ENCODE results near the gene TBCK.

The TBCK gene

DNA sequence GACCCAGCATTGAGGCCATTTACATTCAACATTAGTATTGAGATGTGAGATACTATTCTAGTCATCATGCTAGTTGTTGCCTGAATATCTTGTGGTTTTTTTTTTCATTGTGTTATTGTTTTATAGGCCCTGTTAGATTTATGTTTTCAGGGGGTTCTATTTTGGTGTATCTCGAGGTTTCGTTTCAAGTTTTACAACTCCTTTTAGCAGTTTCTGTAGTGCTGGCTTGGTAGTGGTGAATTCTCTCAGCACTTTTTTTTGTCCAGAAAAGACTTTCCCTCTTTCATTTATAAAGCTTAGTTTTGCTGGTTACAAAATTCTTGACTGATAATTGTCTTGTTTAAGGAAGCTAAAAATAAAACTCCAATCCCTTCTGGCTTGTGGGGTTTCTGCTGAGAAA, 305.2 kb downstream of the TBCK start:
- DNase-seq (ENCODE audit: low spot score in 2 of 2) = no peak
- Histone ChIP-seq H3K4me1 (no peaks in the 10 kb centered on the region), H3K4me3 (no peak overlapping the region), H3K9me3 (no peaks in the 10 kb centered on the region), H3K27me3 (ENCODE audit: low read depth) (no peaks in the 10 kb centered on the region), H3K36me3 (replicated peaks) (no peaks in the 10 kb centered on the region)
- in situ Hi-C loops (cut with MboI; ENCODE audit: low sequenced_read_pairs) = no loop called here

DNA sequence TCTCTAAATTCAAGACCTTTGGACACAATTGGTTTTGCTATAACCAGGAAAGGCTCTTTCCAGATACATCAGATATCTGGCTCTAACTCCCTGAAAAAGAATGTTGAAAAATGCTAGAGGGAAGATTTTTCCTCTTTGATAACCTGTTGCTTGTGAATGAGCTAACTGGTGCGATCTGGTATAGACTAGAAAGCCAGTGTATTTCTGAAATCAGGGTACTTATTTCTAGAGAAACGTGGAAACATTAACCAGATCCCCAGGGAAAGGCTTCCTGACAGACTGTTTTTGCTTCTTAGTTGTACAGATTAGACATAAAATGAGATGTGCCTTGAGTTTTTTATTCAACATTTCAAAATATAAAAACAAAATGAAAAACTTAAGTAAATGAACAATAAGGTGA, 313.0 kb downstream of the TBCK start:
- no peaks in the 10 kb centered on the region for H3K27me3 ChIP-seq (ENCODE audit: low read depth)
- in situ Hi-C loops (cut with MboI; ENCODE audit: low sequenced_read_pairs) = no loop called here

DNA sequence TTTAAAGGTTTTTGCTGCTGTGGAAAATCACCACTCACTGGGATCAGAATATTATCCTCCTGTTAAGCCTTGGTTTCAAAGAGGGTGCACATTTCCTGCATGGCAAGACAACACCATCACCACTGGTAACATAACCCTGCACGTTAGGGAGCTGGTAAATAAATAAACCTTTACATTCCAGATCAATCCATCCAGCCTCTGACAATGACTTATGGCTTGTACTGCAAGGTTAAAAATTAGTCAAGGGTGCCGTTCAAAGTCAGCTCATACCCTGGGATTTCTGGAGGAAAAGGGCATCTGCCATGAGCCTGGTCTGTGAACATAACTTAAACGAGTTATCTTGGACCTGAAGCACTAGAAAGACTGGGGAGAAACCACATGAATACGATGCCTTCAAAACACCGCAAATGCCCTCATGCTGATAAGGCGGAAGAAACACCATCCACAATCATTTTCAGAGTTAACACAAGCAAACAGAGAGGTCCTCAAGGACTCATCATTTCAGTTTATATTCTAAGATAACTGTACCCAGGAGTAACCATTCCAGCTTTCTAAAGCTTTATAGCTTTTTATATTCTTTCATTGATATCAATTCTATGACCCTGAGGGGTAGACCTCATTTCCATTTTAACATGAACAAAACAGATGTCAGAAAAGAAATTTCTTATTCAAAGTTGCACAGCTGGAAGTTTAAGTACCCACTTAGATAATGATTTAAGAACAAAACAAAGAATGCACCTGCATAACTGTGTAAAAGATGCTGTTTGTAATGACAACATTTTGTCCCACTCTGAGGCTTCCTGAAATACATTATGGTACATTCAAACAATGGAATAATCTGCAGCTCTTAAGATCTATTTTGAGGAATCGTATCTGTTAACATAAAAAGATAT, 317.6 kb downstream of the TBCK start:
- Histone ChIP-seq H3K4me1 (peaks cover 9% of the 10 kb centered on the region; the same call in 1 of the 2 replicates), H3K36me3 (replicated peaks) (no peaks in the 10 kb centered on the region), H3K27me3 (ENCODE audit: low read depth) (no peaks in the 10 kb centered on the region), H3K9me3 (no peaks in the 10 kb centered on the region; the same call in 1 of the 2 replicates), H3K4me3 (no peak overlapping the region)
- DNase-seq (ENCODE audit: low spot score in 2 of 2) = no peak
- in situ Hi-C loops (cut with MboI; ENCODE audit: low sequenced_read_pairs) = no loop called here

More for the DNA sequence above, 313.0 kb downstream of the TBCK start:
- Histone ChIP-seq H3K4me1 (no peaks in the 10 kb centered on the region), H3K9me3 (no peaks in the 10 kb centered on the region; the same call in 1 of the 2 replicates), H3K4me3 (no peak overlapping the region), H3K36me3 (replicated peaks) (no peaks in the 10 kb centered on the region)
- DNase-seq (ENCODE audit: low spot score in 2 of 2) = no peak

DNA sequence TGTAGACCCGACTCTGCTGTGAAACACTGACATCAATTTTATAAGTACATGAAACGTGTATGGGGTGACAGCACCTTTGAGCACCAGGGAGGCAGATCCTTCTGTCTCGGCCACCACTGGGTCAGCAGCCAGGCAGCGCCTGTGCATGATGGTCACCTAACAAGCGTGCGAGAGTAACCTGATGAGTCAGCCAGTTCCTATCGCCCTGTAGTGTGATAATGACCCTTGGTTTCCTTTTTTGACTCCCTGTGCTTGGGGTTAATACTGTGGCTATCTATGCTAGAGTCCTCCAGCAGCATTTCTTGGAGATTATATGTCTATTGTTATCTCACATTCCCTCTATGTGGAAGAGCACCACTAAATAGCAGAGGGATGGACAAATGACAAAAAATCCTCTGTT, 319.2 kb downstream of the TBCK start:
- Histone ChIP-seq H3K36me3 (replicated peaks) (no peaks in the 10 kb centered on the region), H3K27me3 (ENCODE audit: low read depth) (no peaks in the 10 kb centered on the region), H3K4me1 (peaks cover 9% of the 10 kb centered on the region; the same call in 1 of the 2 replicates), H3K4me3 (no peak overlapping the region), H3K9me3 (no peaks in the 10 kb centered on the region)
- no peak for DNase-seq (ENCODE audit: low spot score in 2 of 2)
- in situ Hi-C loops (cut with MboI; ENCODE audit: low sequenced_read_pairs) = no loop called here

DNA sequence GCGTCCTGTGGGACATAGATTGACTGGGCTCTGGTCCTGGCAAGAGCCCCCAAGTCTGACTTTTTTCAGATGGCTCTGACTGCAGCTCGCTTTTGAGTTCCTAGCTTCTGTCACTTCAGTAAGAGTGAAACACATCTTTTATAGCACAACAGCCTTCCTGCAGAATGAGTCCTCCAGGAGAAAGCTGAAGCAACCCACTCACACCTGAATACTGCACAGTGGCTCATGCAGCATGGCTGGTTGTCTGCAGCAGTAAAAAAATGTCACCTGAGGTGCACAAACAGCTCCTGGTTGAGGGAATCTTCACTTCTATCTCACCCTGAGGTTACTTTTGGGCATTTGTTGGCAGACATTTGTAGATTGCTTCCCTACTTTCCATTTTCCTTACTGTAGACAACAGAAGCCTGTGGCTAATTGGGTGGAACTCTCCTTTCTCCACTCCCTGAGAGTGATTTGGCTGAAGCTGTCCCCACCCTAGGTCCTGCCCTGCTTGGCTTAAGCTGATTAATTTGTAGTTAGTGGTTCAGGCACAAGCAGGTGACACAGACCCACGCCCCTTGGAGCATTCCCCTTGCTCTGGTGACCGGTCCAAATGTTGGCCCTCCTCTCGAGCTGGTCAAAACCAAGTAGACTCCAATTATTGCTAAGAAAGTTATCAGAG, 321.0 kb downstream of the TBCK start:
- Histone ChIP-seq H3K4me3 (no peak overlapping the region), H3K36me3 (replicated peaks) (no peaks in the 10 kb centered on the region), H3K27me3 (ENCODE audit: low read depth) (no peaks in the 10 kb centered on the region), H3K4me1 (peaks cover 9% of the 10 kb centered on the region; the same call in 1 of the 2 replicates), H3K9me3 (no peaks in the 10 kb centered on the region)
- DNase-seq (ENCODE audit: low spot score in 2 of 2) = no peak
- in situ Hi-C loops (cut with MboI; ENCODE audit: low sequenced_read_pairs) = no loop called here

DNA sequence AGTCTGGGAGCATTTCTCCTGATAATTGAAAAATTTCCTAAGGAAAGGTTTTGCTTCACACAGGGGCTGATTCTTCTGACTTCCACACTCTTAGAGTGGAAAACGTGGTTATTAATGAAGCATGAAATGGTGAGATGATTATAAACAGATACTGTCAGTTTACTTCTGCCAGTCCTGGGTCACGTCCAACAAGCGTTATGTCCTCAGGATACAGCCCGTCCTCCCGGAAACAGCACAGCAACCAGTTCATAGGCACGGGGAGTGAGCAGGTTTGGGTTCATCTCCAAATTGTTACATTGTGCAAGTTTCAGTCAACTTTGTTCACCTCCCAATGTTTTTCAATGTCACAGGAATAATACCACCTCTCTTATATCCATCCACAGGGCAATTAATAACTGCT, 321.9 kb downstream of the TBCK start:
- DNase-seq (ENCODE audit: low spot score in 2 of 2) = no peak
- no peaks in the 10 kb centered on the region for H3K36me3 ChIP-seq (replicated peaks)
- in situ Hi-C loops (cut with MboI; ENCODE audit: low sequenced_read_pairs) = no loop called here

DNA sequence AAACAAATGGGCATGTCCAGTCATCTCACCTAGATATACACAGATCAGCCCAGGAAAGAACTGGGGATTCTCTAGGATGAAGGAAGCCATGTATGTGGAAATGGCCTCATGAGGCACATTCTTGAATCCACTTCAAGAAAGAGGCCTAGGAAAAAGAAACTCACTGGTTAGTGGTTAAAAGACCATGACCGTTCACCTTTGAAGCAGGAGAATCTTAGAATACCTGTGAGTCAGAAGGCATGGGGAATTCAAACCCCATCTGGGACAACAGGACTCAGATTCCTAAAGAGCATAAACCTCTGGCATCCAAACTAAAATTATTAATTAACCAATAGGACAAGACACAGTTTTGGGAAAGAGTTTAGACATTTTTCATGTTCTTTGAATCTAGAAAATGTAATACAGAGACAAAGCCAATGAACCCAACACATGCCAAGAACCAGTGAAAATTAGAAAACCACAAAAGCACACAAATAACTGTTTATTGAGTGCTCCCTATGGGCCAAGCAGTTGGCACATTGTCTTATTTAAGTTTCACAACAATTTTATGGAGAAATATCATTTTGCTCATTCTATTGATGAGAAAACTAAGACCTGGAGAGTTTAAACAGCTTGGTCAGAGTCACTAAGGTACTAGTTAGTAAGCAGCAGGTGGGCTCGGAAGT, 323.2 kb downstream of the TBCK start:
- no peak overlapping the region for H3K4me3 ChIP-seq
- H3K9me3 ChIP-seq = no peaks in the 10 kb centered on the region
- in situ Hi-C loops (cut with MboI; ENCODE audit: low sequenced_read_pairs) = no loop called here
- DNase-seq (ENCODE audit: low spot score in 2 of 2) = no peak
- no peaks in the 10 kb centered on the region for H3K27me3 ChIP-seq (ENCODE audit: low read depth)
- H3K36me3 ChIP-seq (replicated peaks) = no peaks in the 10 kb centered on the region
- H3K4me1 ChIP-seq = peaks cover 9% of the 10 kb centered on the region; the same call in 1 of the 2 replicates

More for the DNA sequence above, 321.9 kb downstream of the TBCK start:
- Histone ChIP-seq H3K4me3 (no peak overlapping the region), H3K4me1 (peaks cover 9% of the 10 kb centered on the region; the same call in 1 of the 2 replicates), H3K9me3 (no peaks in the 10 kb centered on the region), H3K27me3 (ENCODE audit: low read depth) (no peaks in the 10 kb centered on the region)

DNA sequence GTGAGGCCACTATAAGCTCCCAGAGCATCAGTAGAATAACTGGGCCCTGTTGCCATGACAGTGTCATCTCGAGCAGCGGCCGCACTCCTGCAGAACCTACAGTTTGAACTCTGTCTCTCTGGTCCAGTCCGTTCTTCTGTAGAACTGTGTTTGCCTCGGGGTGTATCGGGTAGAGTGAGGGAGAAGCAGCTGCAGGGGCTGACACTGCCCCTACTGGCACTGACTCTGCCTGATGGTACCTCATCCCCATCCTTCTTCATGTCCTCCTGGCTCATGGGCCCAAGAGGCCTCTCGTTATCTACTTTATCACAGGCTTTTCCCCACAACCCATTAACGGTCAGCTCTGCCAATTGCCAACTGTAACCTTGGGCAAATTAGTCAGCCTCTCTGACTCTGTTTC, 324.3 kb downstream of the TBCK start:
- Histone ChIP-seq H3K9me3 (no peaks in the 10 kb centered on the region), H3K4me3 (no peak overlapping the region), H3K4me1 (peaks cover 9% of the 10 kb centered on the region; the same call in 1 of the 2 replicates), H3K27me3 (ENCODE audit: low read depth) (no peaks in the 10 kb centered on the region), H3K36me3 (replicated peaks) (no peaks in the 10 kb centered on the region)
- DNase-seq (ENCODE audit: low spot score in 2 of 2) = no peak
- in situ Hi-C loops (cut with MboI; ENCODE audit: low sequenced_read_pairs) = no loop called here

Measured in HAP-1 (cell line).